H1 (cell line): ENCODE data around the gene MRPL55. TPM values are rescaled to one million over a fixed set of nuclear protein-coding genes. Genes with fewer than 3 reads are reported as not detected.

ENCODE experiments used
- CTCF ChIA-PET: fragments of 300-600 bp; sonication (Branson Sonifier 250); formaldehyde crosslinking; loops from one replicate; lab custom pipeline; 2021; ENCODE audit not compliant: partially characterized antibody; lab: Charles Lee
- POLR2A ChIA-PET: fragments of 300-600 bp; sonication (Branson Sonifier 250); formaldehyde crosslinking; loops from one replicate; lab custom pipeline; 2021; ENCODE audit warnings: inconsistent platforms; ENCODE audit not compliant: partially characterized antibody; lab: Charles Lee
- DNase-seq, 2 experiments: peaks; one replicate each; pipeline versions ENCODE4 v3.0.0 to v3.0.0-alpha.2; 2010 to 2022; ENCODE audit warnings: low spot score in 2 of 2, low read depth in 1 of 2, mixed read lengths in 1 of 2
- FAIRE-seq: peaks from 2 replicates; lab custom pipeline; 2011; peaks lifted over from hg19 to GRCh38; lab: Jason Lieb, UNC
- H2AFZ ChIP-seq: 2 replicates; pipeline ENCODE4 v1.8.1; 2012; ENCODE audit warnings: low read length, inconsistent platforms
- H2AK5ac ChIP-seq: 2 replicates; pipeline ENCODE4 v1.6.1; 2013; ENCODE audit warnings: low read depth, low read length
- H2BK120ac ChIP-seq: replicated peaks from 2 replicates; pipeline ENCODE3; 2013; ENCODE audit warnings: low read depth, low read length, inconsistent platforms
- H2BK12ac ChIP-seq: 2 replicates; pipeline ENCODE4 v1.6.1; 2013; ENCODE audit warnings: low read depth, low read length
- H2BK15ac ChIP-seq: 2 replicates; pipeline ENCODE4 v1.6.1; 2013; ENCODE audit warnings: low read length
- H2BK20ac ChIP-seq: 2 replicates; pipeline ENCODE4 v1.6.1; 2013; ENCODE audit warnings: low read length
- H2BK5ac ChIP-seq: 2 replicates; pipeline ENCODE4 v1.6.1; 2013; ENCODE audit warnings: low read depth, low read length
- H3K14ac ChIP-seq: 2 replicates; pipeline ENCODE4 v1.6.1; 2013; ENCODE audit warnings: inconsistent platforms; ENCODE audit not compliant: insufficient read length
- H3K18ac ChIP-seq: 2 replicates; pipeline ENCODE4 v1.6.1; 2013; ENCODE audit warnings: low read length; ENCODE audit errors: extremely low read depth
- H3K23ac ChIP-seq: 2 replicates; pipeline ENCODE4 v1.6.1; 2013; ENCODE audit warnings: inconsistent platforms; ENCODE audit not compliant: insufficient read length
- H3K23me2 ChIP-seq: 2 replicates; pipeline ENCODE4 v1.6.1; 2013; ENCODE audit warnings: low read depth, low read length
- H3K27ac ChIP-seq: 2 replicates; pipeline ENCODE4 v1.6.1; 2011; ENCODE audit warnings: low read depth, low read length, inconsistent platforms
- H3K27me3 ChIP-seq, 4 experiments: replicated peaks in 1 of 4; 1 replicate in 1 of 4; 2 replicates in 3 of 4; pipeline versions ENCODE4 v1.6.1 to v1.8.1; 2011 to 2013; ENCODE audit warnings: low read length in 3 of 4, mild to moderate bottlenecking in 3 of 4, inconsistent platforms in 2 of 4, mixed read lengths in 2 of 4, moderate library complexity in 1 of 4; ENCODE audit not compliant: control insufficient read depth in 3 of 4, insufficient read depth in 3 of 4; ENCODE audit errors: extremely low read depth in 1 of 4
- H3K36me3 ChIP-seq, 4 experiments: 2 replicates each; pipeline versions ENCODE4 v1.6.1 to v1.8.1; 2011 to 2013; ENCODE audit warnings: mild to moderate bottlenecking in 4 of 4, low read length in 3 of 4, moderate library complexity in 2 of 4, control low read depth in 1 of 4, inconsistent platforms in 1 of 4; ENCODE audit not compliant: insufficient read depth in 4 of 4, control insufficient read depth in 2 of 4
- H3K4ac ChIP-seq: replicated peaks from 2 replicates; pipeline ENCODE3; 2013; ENCODE audit warnings: low read length, low read depth, mixed read lengths, inconsistent platforms; ENCODE audit not compliant: insufficient read length
- H3K4me1 ChIP-seq, 4 experiments: replicated peaks in 1 of 4; 1 replicate in 1 of 4; 2 replicates in 3 of 4; pipeline versions ENCODE4 v1.6.1 to v1.8.1; 2011 to 2013; ENCODE audit warnings: low read length in 3 of 4, inconsistent platforms in 2 of 4, mixed read lengths in 1 of 4; ENCODE audit not compliant: insufficient read depth in 4 of 4, control insufficient read depth in 3 of 4
- H3K4me2 ChIP-seq, 2 experiments: 2 replicates each; pipeline versions ENCODE4 v1.6.1 to v1.8.1; 2011 to 2013; ENCODE audit warnings: low read depth in 2 of 2, low read length in 2 of 2, control low read depth in 1 of 2, inconsistent platforms in 1 of 2, mild to moderate bottlenecking in 1 of 2; ENCODE audit not compliant: insufficient read depth in 1 of 2
- H3K4me3 ChIP-seq, 4 experiments: fragments of 200-600, 300-600 bp in 1 of 4; sonication (generic), shearing (Covaris generic), sonication (Bioruptor Twin) in 1 of 4; 2 replicates each; pipeline versions ENCODE4 v1.5.1 to v1.8.1; 2011 to 2016; ENCODE audit warnings: low read length in 4 of 4, low read depth in 3 of 4, control low read depth in 2 of 4, inconsistent platforms in 2 of 4, mild to moderate bottlenecking in 2 of 4, mixed read lengths in 1 of 4, moderate library complexity in 1 of 4; ENCODE audit not compliant: insufficient read depth in 2 of 4; ENCODE audit errors: extremely low read depth in 1 of 4
- H3K56ac ChIP-seq: replicated peaks from 2 replicates; pipeline ENCODE3; 2013; ENCODE audit warnings: low read depth, mild to moderate bottlenecking, mixed read lengths, low read length, inconsistent platforms; ENCODE audit not compliant: insufficient read length
- H3K79me1 ChIP-seq: 2 replicates; pipeline ENCODE4 v1.6.1; 2013; ENCODE audit warnings: low read depth, low read length, control low read depth
- H3K79me2 ChIP-seq, 2 experiments: 2 replicates each; pipeline versions ENCODE4 v1.6.1 to v1.8.1; 2012 to 2013; ENCODE audit warnings: low read length in 2 of 2, mild to moderate bottlenecking in 2 of 2, inconsistent platforms in 1 of 2; ENCODE audit not compliant: insufficient read depth in 2 of 2, control insufficient read depth in 1 of 2
- H3K9ac ChIP-seq, 4 experiments: replicated peaks in 1 of 4; 1 replicate in 1 of 4; 2 replicates in 3 of 4; pipeline versions ENCODE4 v1.6.1 to v1.8.1; 2011 to 2013; ENCODE audit warnings: low read depth in 3 of 4, low read length in 3 of 4, control low read depth in 2 of 4, mild to moderate bottlenecking in 2 of 4, moderate library complexity in 2 of 4, inconsistent platforms in 1 of 4; ENCODE audit errors: extremely low read depth in 1 of 4
- H3K9me3 ChIP-seq, 2 experiments: 2 replicates each; pipeline versions ENCODE4 v1.6.1 to v1.8.1; 2012 to 2013; ENCODE audit warnings: mild to moderate bottlenecking in 2 of 2, moderate library complexity in 2 of 2, control low read depth in 1 of 2, inconsistent platforms in 1 of 2, low read depth in 1 of 2, low read length in 1 of 2, mixed read lengths in 1 of 2; ENCODE audit not compliant: insufficient read depth in 2 of 2
- H4K20me1 ChIP-seq, 2 experiments: replicated peaks in 1 of 2; 2 replicates each; pipeline versions ENCODE3 to v1.8.1; 2011 to 2013; ENCODE audit warnings: inconsistent platforms in 2 of 2, low read length in 2 of 2, mild to moderate bottlenecking in 1 of 2; ENCODE audit not compliant: insufficient read depth in 2 of 2, control insufficient read depth in 1 of 2
- H4K5ac ChIP-seq: 2 replicates; pipeline ENCODE4 v1.6.1; 2013; ENCODE audit warnings: low read length, low read depth, mixed read lengths, inconsistent platforms; ENCODE audit not compliant: insufficient read length
- H4K8ac ChIP-seq: 2 replicates; pipeline ENCODE4 v1.8.0; 2013; ENCODE audit warnings: mild to moderate bottlenecking, moderate library complexity, low read length, inconsistent platforms; ENCODE audit not compliant: insufficient read depth; ENCODE audit errors: extremely low read depth
- H4K91ac ChIP-seq: replicated peaks from 2 replicates; pipeline ENCODE3; 2013; ENCODE audit warnings: low read length, mixed read lengths, inconsistent platforms; ENCODE audit not compliant: insufficient read length
- BACH1 ChIP-seq: IDR thresholded peaks from 2 replicates; pipeline ENCODE4 v1.6.1; 2012; ENCODE audit warnings: low read length, improper control_type of control experiment
- POLR2A ChIP-seq, 2 experiments: IDR thresholded peaks; 1 replicate in 1 of 2; 2 replicates in 1 of 2; pipeline ENCODE4 v1.6.1; 2011; ENCODE audit warnings: low read depth in 2 of 2, low read length in 2 of 2, mild to moderate bottlenecking in 2 of 2; ENCODE audit errors: control extremely low read depth in 1 of 2
- WGBS, 2 experiments: shearing (Covaris generic) in 1 of 2; methylation state at CpG; one replicate each; pipeline versions ENCODE4 v1.1.6 to v1.1.7; 2013 to 2015; ENCODE audit warnings: low lambda C conversion rate in 2 of 2, mixed read lengths in 2 of 2, inconsistent platforms in 1 of 2, low coverage in 1 of 2, missing lambda C conversion rate in 1 of 2; ENCODE audit not compliant: insufficient replicate concordance in 2 of 2, insufficient coverage in 1 of 2, insufficient read length in 1 of 2; ENCODE audit errors: extremely low coverage in 1 of 2, missing lambda C conversion rate in 1 of 2; 5-methylcytosine and 5-hydroxymethylcytosine counted together
- polyA plus RNA-seq, 7 experiments: library from polyadenylated mRNA; depleted of rRNA in 3 of 7; stranded (reverse) in 5 of 7; unstranded in 2 of 7; fragments of >200 nt in 5 of 7; fragments of 200-250 nt in 2 of 7; gene quantifications; 1 replicate in 5 of 7; 2 replicates in 1 of 7; 4 replicates in 1 of 7; pipeline versions ENCODE4 v1.2.1 to v1.2.3, GENCODE V29; 2011 to 2013; ENCODE audit warnings: missing spikeins in 2 of 7, mixed read lengths in 2 of 7
- total RNA-seq: library from RNA; stranded (reverse); fragmentation: NEBNext Ultra II Directional; extraction: Animal tissue kit (Norgen Biotek cat#: 25700); gene quantifications from 2 replicates; pipeline ENCODE4 v1.2.1, GENCODE V29; 2021

MRPL55 gene
- total and polyA plus RNA-seq, 2 of the 8 experiments (the other 6 are each of a cell fraction or from before 2014, with no cell fraction given), result 59.0 to 244 TPM

DNA sequence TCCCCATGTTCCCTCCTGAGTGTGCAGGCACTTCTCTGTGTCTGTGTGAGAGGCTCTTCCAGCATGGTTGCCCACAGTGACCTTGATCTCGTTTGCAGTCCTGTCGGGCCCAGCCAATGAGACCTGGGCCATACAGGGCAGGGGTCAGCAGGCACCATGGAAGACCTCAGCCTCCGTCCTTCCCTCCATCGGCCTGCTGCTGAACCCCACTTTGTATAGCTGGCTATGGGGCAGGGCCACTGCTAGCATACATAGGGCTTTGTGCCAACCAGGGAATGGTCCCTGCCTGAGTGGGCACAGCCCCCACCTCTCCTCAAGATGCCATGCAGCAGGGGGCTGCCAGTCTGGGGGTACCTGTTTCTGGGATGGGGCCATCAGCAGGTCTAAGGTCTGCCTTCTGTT, 9.8 kb downstream of the MRPL55 start:
- TF ChIP-seq BACH1 (no peak), POLR2A (IDR thresholded peaks at IDR 0.05; ENCODE audit: control extremely low read depth in 1 of 2, low read depth in 2 of 2, low read length in 2 of 2) (peak in 1 of 2 experiments; percentile 27; a peak in 1 of 3 replicates)
- no peak overlapping the region for H2AFZ ChIP-seq
- H2AK5ac ChIP-seq, result no peak overlapping the region
- no peak overlapping the region for H3K56ac ChIP-seq
- no peak overlapping the region for H3K4me3 ChIP-seq
- H3K4me1 ChIP-seq, result peaks cover 0 to 2% (median 0%) of the 10 kb centered on the region in 4 experiments; a peak in 1 of 7 replicates
- no peak overlapping the region for H2BK12ac ChIP-seq
- H3K23me2 ChIP-seq, result peaks cover 6% of the 10 kb centered on the region; the same call in 1 of the 2 replicates
- H3K4me2 ChIP-seq, result no peak overlapping the region
- no peak overlapping the region for H2BK120ac ChIP-seq
- H2BK20ac ChIP-seq, result no peak overlapping the region
- H4K8ac ChIP-seq, result no peak overlapping the region
- CTCF ChIA-PET, result interaction anchor here (0.5 to 3.8 kb wide), 8 partner anchors 9 to 103 kb away, joined by 3 to 13 read pairs (median 5); no protein-coding TSS in a partner anchor
- no peak overlapping the region for H4K91ac ChIP-seq
- no peak overlapping the region for H3K23ac ChIP-seq
- FAIRE-seq (no peak), DNase-seq (no peak)
- H3K9ac ChIP-seq, result no peak overlapping the region
- H3K4ac ChIP-seq, result no peak overlapping the region
- POLR2A ChIA-PET, result interaction anchor here (0.6 to 5.6 kb wide), 6 partner anchors 10 to 1314 kb away, joined by 3 to 53 read pairs (median 4); partner anchors contain the start of gene ARF1
- H3K27me3 ChIP-seq, result no peaks in the 10 kb centered on the region; a peak in 1 of 7 replicates
- no peak overlapping the region for H4K5ac ChIP-seq
- peaks cover 21 to 47% of the 10 kb centered on the region in 2 experiments for H4K20me1 ChIP-seq
- H3K9me3 ChIP-seq, result peaks cover 0 to 1% of the 10 kb centered on the region in 2 experiments; a peak in 2 of 4 replicates
- no peak overlapping the region for H3K18ac ChIP-seq
- H3K79me1 ChIP-seq, result peaks cover 23% of the 10 kb centered on the region
- H2BK5ac ChIP-seq, result no peak overlapping the region
- no peak overlapping the region for H3K14ac ChIP-seq
- H3K27ac ChIP-seq, result no peak overlapping the region
- H2BK15ac ChIP-seq, result no peak overlapping the region
- peaks cover under 1 to 28% of the 10 kb centered on the region in 2 experiments; a peak in 2 of 4 replicates for H3K79me2 ChIP-seq
- WGBS, 2 experiments, result 92% methylated on average over 4 of the region's 4 CpGs; no CpG with 5 or more reads in 1 of the 2 experiments
- peaks cover 13 to 38% (median 19%) of the 10 kb centered on the region in 4 experiments; a peak in 7 of 8 replicates for H3K36me3 ChIP-seq
